SK-N-SH (cell line): ENCODE results near the gene RBM7. TPM values are rescaled to one million over a fixed set of nuclear protein-coding genes. Genes with fewer than 3 reads are reported as not detected.

Source experiments
- CTCF ChIA-PET: fragments of 300-600, 350-600 bp; formaldehyde crosslinking; extraction: SDS; loops from one replicate; lab custom pipeline; 2021; lab: Yijun Ruan, JAX
- POLR2A ChIA-PET: fragments of 350-600 bp; sonication (Branson Sonifier 250); formaldehyde crosslinking; extraction: SDS; loops from one replicate; lab custom pipeline; 2020; ENCODE audit warnings: antibody characterized with exemption, inconsistent platforms; lab: Yijun Ruan, JAX
- DNase-seq: peaks from one replicate; pipeline ENCODE4 v3.0.0; 2012
- H2AFZ ChIP-seq: fragments of 200-600 bp; sonication (generic); 2 replicates; pipeline ENCODE4 v1.8.1; 2016; ENCODE audit warnings: antibody characterized with exemption, mild to moderate bottlenecking, low read depth
- H3F3A ChIP-seq: fragments of 200-600 bp; sonication (generic); replicated peaks from 2 replicates; pipeline ENCODE3; 2016; ENCODE audit warnings: antibody characterized with exemption, mild to moderate bottlenecking; ENCODE audit not compliant: insufficient read depth
- H3K27ac ChIP-seq, 2 experiments: fragments of 200-500 bp in 1 of 2; fragments of 200-600 bp in 1 of 2; sonication (Bioruptor generic) in 1 of 2; sonication (generic), shearing (Covaris generic) in 1 of 2; 2 replicates each; pipeline versions ENCODE4 v1.5.1 to v1.6.1; 2014 to 2016; ENCODE audit warnings: low read depth in 2 of 2, inconsistent platforms in 1 of 2, low read length in 1 of 2, mild to moderate bottlenecking in 1 of 2, mixed read lengths in 1 of 2
- H3K27me3 ChIP-seq: fragments of 200-600 bp; sonication (generic), shearing (Covaris generic); 2 replicates; pipeline ENCODE4 v1.6.1; 2016; ENCODE audit warnings: mixed run types; ENCODE audit not compliant: insufficient read depth
- H3K36me3 ChIP-seq, 2 experiments: fragments of 200-500 bp in 1 of 2; fragments of 200-600 bp in 1 of 2; sonication (Bioruptor generic) in 1 of 2; sonication (generic) in 1 of 2; replicated peaks in 1 of 2; 2 replicates each; pipeline versions ENCODE3 to v1.5.1; 2014 to 2016; ENCODE audit warnings: low read length in 1 of 2, mild to moderate bottlenecking in 1 of 2; ENCODE audit not compliant: insufficient read depth in 2 of 2, control insufficient read depth in 1 of 2
- H3K4me1 ChIP-seq, 2 experiments: fragments of 200-500 bp in 1 of 2; fragments of 200-600 bp in 1 of 2; sonication (Bioruptor generic) in 1 of 2; sonication (generic), shearing (Covaris generic) in 1 of 2; 2 replicates each; pipeline versions ENCODE4 v1.5.1 to v1.6.1; 2014 to 2016; ENCODE audit warnings: low read depth in 1 of 2, low read length in 1 of 2, mixed run types in 1 of 2; ENCODE audit not compliant: insufficient read depth in 2 of 2, control insufficient read depth in 1 of 2
- H3K4me2 ChIP-seq: fragments of 200-600 bp; sonication (generic), shearing (Covaris generic); 2 replicates; pipeline ENCODE4 v1.6.1; 2017; ENCODE audit warnings: mixed run types
- H3K4me3 ChIP-seq, 2 experiments: fragments of 200-500 bp in 1 of 2; fragments of 200-600 bp in 1 of 2; sonication (Bioruptor generic) in 1 of 2; sonication (generic), shearing (Covaris generic) in 1 of 2; 2 replicates each; pipeline versions ENCODE4 v1.5.1 to v1.8.1; 2014 to 2016; ENCODE audit warnings: low read depth in 2 of 2, inconsistent platforms in 1 of 2, low read length in 1 of 2, mild to moderate bottlenecking in 1 of 2, mixed read lengths in 1 of 2, moderate library complexity in 1 of 2
- H3K79me2 ChIP-seq: fragments of 200-600 bp; sonication (generic); 2 replicates; pipeline ENCODE4 v1.8.1; 2017; ENCODE audit warnings: mild to moderate bottlenecking; ENCODE audit not compliant: insufficient read depth
- H3K9ac ChIP-seq: fragments of 200-600 bp; sonication (generic); 2 replicates; pipeline ENCODE4 v1.6.1; 2017; ENCODE audit warnings: mixed run types
- H3K9me2 ChIP-seq: fragments of 200-600 bp; sonication (generic); 2 replicates; pipeline ENCODE4 v1.6.1; 2017; ENCODE audit warnings: mixed run types
- H3K9me3 ChIP-seq: fragments of 200-600 bp; sonication (generic); 2 replicates; pipeline ENCODE4 v1.6.1; 2017; ENCODE audit warnings: mixed run types, mild to moderate bottlenecking, moderate library complexity
- H4K20me1 ChIP-seq: fragments of 200-600 bp; sonication (generic); 2 replicates; pipeline ENCODE4 v1.6.1; 2017; ENCODE audit warnings: mild to moderate bottlenecking, mixed run types; ENCODE audit not compliant: insufficient read depth
- CHD2 ChIP-seq: fragments of 150-350 bp; IDR thresholded peaks from 2 replicates; pipeline ENCODE4 v1.6.1; 2018; ENCODE audit warnings: low read length; ENCODE audit not compliant: partially characterized antibody
- EP300 ChIP-seq, 2 experiments: IDR thresholded peaks; 2 replicates each; pipeline versions ENCODE4 v1.4.0 to v1.6.1; 2012; ENCODE audit warnings: borderline replicate concordance in 1 of 2, low read depth in 1 of 2, low read length in 1 of 2
- FOSL2 ChIP-seq: IDR thresholded peaks from 2 replicates; pipeline ENCODE4 v1.4.0; 2012; ENCODE audit warnings: low read depth, mild to moderate bottlenecking, moderate library complexity, borderline replicate concordance
- FOXJ3 ChIP-seq: sonication (generic); formaldehyde crosslinking; IDR thresholded peaks from 2 replicates; pipeline ENCODE4 v1.5.1; 2020; ENCODE audit warnings: mild to moderate bottlenecking, missing genetic modification reagents
- GABPA ChIP-seq: IDR thresholded peaks from 2 replicates; pipeline ENCODE4 v1.4.0; 2012; ENCODE audit warnings: low read depth, mild to moderate bottlenecking
- MEF2A ChIP-seq: IDR thresholded peaks from 2 replicates; pipeline ENCODE4 v1.4.0; 2012; ENCODE audit warnings: low read depth, borderline replicate concordance
- MXI1 ChIP-seq: IDR thresholded peaks from 2 replicates; pipeline ENCODE4 v1.6.1; 2012; ENCODE audit warnings: mild to moderate bottlenecking, low read depth, low read length, improper control_type of control experiment
- POLR2AphosphoS5 ChIP-seq: IDR thresholded peaks from 2 replicates; pipeline ENCODE4 v1.6.1; 2012; ENCODE audit warnings: low read depth, low read length
- RFX5 ChIP-seq: IDR thresholded peaks from 2 replicates; pipeline ENCODE4 v1.6.1; 2012; ENCODE audit warnings: mild to moderate bottlenecking, improper control_type of control experiment, low read length
- TCF12 ChIP-seq: IDR thresholded peaks from 2 replicates; pipeline ENCODE4 v1.4.0; 2012
- YY1 ChIP-seq: IDR thresholded peaks from 2 replicates; pipeline ENCODE4 v1.4.0; 2012; ENCODE audit warnings: low read depth, mild to moderate bottlenecking
- WGBS: methylation state at CpG from one replicate; pipeline ENCODE4 v1.1.6; 2017; ENCODE audit warnings: low lambda C conversion rate; 5-methylcytosine and 5-hydroxymethylcytosine counted together
- polyA plus RNA-seq, 3 experiments: library from polyadenylated mRNA; depleted of rRNA; stranded (reverse); fragments of >200 nt; gene quantifications; 2 replicates each; pipeline ENCODE4 v1.2.3, GENCODE V29; 2012
- TF ChIP-seq, protein P1 (sequence below): fragments of 150-350 bp; IDR thresholded peaks from 2 replicates; pipeline ENCODE4 v1.6.1; 2017; ENCODE audit warnings: antibody characterized with exemption, low read length, low read depth, borderline replicate concordance
- TF ChIP-seq, protein P2 (sequence below): IDR thresholded peaks from 2 replicates; pipeline ENCODE4 v1.6.1; 2012; ENCODE audit warnings: mild to moderate bottlenecking, low read depth, low read length, moderate library complexity
- TF ChIP-seq, protein P3 (sequence below): IDR thresholded peaks from 2 replicates; pipeline ENCODE4 v1.4.0; 2012; ENCODE audit warnings: low read depth, borderline replicate concordance
- TF ChIP-seq, protein P4 (sequence below): IDR thresholded peaks from 2 replicates; pipeline ENCODE4 v1.4.0; 2012; ENCODE audit warnings: low read depth

Gene RBM7
- polyA plus RNA-seq, 1 of the 3 experiments (the other 2 are of a cell fraction): 19.5 TPM

DNA sequence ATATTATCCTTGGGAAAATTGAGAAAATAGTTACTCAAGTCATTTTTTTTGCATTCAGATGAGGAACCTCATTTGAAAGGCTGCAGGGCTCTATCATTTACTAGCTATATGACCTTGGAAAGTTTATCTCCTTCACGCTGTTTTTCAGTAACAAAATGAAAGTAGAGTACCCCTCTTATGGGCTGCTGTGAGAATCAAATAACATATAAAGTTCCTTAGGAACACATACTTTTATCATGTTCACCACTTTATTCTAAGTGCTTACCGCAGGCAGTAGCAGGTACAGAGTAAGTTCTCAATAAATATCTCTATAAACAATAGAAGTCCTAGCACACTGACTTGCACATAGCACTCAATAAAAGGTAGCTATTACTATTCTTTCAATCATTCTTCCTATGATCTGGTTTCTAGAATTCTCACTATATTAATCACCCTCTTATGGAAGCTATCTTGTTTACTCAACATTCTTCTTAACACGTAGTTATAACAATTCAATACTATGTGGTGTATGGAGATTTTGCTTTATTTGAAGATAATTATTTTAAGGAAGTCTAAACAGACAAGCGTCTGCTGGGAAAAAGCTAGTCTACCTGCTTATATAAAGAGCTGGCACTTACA, 2.1 kb upstream of the RBM7 start (continued):
- TF ChIP-seq, protein P1, sequence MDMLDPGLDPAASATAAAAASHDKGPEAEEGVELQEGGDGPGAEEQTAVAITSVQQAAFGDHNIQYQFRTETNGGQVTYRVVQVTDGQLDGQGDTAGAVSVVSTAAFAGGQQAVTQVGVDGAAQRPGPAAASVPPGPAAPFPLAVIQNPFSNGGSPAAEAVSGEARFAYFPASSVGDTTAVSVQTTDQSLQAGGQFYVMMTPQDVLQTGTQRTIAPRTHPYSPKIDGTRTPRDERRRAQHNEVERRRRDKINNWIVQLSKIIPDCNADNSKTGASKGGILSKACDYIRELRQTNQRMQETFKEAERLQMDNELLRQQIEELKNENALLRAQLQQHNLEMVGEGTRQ: no peak
- TF ChIP-seq, protein P2, sequence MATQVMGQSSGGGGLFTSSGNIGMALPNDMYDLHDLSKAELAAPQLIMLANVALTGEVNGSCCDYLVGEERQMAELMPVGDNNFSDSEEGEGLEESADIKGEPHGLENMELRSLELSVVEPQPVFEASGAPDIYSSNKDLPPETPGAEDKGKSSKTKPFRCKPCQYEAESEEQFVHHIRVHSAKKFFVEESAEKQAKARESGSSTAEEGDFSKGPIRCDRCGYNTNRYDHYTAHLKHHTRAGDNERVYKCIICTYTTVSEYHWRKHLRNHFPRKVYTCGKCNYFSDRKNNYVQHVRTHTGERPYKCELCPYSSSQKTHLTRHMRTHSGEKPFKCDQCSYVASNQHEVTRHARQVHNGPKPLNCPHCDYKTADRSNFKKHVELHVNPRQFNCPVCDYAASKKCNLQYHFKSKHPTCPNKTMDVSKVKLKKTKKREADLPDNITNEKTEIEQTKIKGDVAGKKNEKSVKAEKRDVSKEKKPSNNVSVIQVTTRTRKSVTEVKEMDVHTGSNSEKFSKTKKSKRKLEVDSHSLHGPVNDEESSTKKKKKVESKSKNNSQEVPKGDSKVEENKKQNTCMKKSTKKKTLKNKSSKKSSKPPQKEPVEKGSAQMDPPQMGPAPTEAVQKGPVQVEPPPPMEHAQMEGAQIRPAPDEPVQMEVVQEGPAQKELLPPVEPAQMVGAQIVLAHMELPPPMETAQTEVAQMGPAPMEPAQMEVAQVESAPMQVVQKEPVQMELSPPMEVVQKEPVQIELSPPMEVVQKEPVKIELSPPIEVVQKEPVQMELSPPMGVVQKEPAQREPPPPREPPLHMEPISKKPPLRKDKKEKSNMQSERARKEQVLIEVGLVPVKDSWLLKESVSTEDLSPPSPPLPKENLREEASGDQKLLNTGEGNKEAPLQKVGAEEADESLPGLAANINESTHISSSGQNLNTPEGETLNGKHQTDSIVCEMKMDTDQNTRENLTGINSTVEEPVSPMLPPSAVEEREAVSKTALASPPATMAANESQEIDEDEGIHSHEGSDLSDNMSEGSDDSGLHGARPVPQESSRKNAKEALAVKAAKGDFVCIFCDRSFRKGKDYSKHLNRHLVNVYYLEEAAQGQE: no peak
- TF ChIP-seq FOXJ3 (CRISPR knock-in tag): no peak
- TF ChIP-seq, all 33 proteins: peak for 0

DNA sequence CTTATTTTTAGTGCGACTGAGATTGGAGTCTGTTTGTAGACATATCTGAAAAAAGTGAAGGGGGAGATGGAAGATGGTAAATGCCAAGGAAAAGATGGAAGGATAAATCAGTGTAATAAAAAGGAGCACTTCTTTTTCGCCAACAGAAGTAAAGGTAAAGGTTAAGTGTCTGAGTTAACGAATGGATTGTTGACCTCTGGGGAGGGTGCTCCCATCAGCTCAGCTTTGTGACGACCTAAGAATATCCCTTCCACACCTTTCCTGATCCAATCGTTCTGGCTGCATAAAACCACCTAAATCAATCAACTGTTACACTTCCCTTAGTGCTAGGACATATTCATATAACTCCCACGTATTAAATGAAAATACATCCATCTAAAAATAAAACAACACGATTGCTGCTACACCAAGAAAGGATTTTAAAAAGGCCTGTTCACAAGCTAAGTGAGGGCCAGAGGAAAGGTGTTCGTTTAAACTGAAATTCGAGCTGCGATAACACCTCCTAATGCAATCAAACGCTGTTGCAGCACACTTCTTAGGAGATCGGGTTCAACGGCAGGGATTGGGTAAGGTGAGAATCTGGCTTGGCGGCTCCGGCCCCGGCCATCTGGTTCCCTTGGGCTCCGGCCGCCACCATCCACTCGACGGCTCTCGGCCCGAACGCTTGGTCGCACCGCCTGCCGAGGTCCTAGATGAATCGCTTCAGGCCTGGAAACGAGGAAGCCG, 813 bp upstream of the RBM7 start:
- H3K4me2 ChIP-seq: peak overlapping the region; percentile 79
- peaks cover 9% of the 10 kb centered on the region for H3F3A ChIP-seq
- peak overlapping the region; percentile 98 for H3K9ac ChIP-seq
- H3K79me2 ChIP-seq: peaks cover 66% of the 10 kb centered on the region
- H3K27me3 ChIP-seq: no peaks in the 10 kb centered on the region
- ChIA-PET POLR2A (no interaction called here), CTCF (no interaction called here)
- H4K20me1 ChIP-seq: peaks cover 4% of the 10 kb centered on the region; the same call in 1 of the 2 replicates
- H3K27ac ChIP-seq: peak overlapping the region; percentile 97 to 98
- no peak overlapping the region; the same call in 1 of the 2 replicates for H2AFZ ChIP-seq
- H3K4me3 ChIP-seq: peak overlapping the region; percentile 93 to 95
- peak; percentile 12 for DNase-seq
- H3K9me2 ChIP-seq: no peaks in the 10 kb centered on the region
- WGBS: 8% methylated on average over 13 of the region's 29 CpGs
- no peaks in the 10 kb centered on the region for H3K9me3 ChIP-seq
- TF ChIP-seq TCF12 (no peak), RFX5 (no peak), GABPA (no peak), CHD2 (no peak), YY1 (no peak), MXI1 (no peak), FOXJ3 (CRISPR knock-in tag) (no peak), POLR2AphosphoS5 (no peak), MEF2A (no peak), FOSL2 (no peak), EP300 (IDR thresholded peaks at IDR 0.05; ENCODE audit: borderline replicate concordance in 1 of 2, low read depth in 1 of 2, low read length in 1 of 2) (no peak)
- TF ChIP-seq, protein P3, sequence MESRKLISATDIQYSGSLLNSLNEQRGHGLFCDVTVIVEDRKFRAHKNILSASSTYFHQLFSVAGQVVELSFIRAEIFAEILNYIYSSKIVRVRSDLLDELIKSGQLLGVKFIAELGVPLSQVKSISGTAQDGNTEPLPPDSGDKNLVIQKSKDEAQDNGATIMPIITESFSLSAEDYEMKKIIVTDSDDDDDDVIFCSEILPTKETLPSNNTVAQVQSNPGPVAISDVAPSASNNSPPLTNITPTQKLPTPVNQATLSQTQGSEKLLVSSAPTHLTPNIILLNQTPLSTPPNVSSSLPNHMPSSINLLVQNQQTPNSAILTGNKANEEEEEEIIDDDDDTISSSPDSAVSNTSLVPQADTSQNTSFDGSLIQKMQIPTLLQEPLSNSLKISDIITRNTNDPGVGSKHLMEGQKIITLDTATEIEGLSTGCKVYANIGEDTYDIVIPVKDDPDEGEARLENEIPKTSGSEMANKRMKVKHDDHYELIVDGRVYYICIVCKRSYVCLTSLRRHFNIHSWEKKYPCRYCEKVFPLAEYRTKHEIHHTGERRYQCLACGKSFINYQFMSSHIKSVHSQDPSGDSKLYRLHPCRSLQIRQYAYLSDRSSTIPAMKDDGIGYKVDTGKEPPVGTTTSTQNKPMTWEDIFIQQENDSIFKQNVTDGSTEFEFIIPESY: no peak
- TF ChIP-seq, protein P4, sequence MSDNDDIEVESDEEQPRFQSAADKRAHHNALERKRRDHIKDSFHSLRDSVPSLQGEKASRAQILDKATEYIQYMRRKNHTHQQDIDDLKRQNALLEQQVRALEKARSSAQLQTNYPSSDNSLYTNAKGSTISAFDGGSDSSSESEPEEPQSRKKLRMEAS: no peak
- peaks cover 7 to 30% of the 10 kb centered on the region in 2 experiments; a peak in 3 of 4 replicates for H3K4me1 ChIP-seq
- H3K36me3 ChIP-seq: peaks cover 17 to 21% of the 10 kb centered on the region in 2 experiments
